BE2C (cell line): ENCODE measurements around the gene IFT43.
A peak's percentile ranks its signal among the peaks of the same experiment; 100 is the strongest.

Source experiments
- DNase-seq: peaks from one replicate; pipeline ENCODE4 v3.0.0-alpha.2; 2020
- H3K27me3 ChIP-seq: fragments of 250-450 bp; sonication (Bioruptor Pico); 2 replicates; pipeline ENCODE4 v1.5.1; 2020; ENCODE audit warnings: mild to moderate bottlenecking
- H3K36me3 ChIP-seq: fragments of 250-450 bp; sonication (Bioruptor Pico); 2 replicates; pipeline ENCODE4 v1.5.1; 2020; ENCODE audit warnings: mild to moderate bottlenecking
- H3K4me1 ChIP-seq: fragments of 250-450 bp; sonication (Bioruptor Pico); 2 replicates; pipeline ENCODE4 v1.5.1; 2020
- H3K4me3 ChIP-seq: 2 replicates; pipeline ENCODE4 v1.5.1; 2011; ENCODE audit warnings: low read depth, low read length
- H3K9me3 ChIP-seq: fragments of 250-450 bp; sonication (Bioruptor Pico); 2 replicates; pipeline ENCODE4 v1.5.1; 2020
- CTCF ChIP-seq: IDR thresholded peaks from 2 replicates; pipeline ENCODE4 v1.5.1; 2012; ENCODE audit warnings: mild to moderate bottlenecking, low read depth, low read length

IFT43 gene

DNA sequence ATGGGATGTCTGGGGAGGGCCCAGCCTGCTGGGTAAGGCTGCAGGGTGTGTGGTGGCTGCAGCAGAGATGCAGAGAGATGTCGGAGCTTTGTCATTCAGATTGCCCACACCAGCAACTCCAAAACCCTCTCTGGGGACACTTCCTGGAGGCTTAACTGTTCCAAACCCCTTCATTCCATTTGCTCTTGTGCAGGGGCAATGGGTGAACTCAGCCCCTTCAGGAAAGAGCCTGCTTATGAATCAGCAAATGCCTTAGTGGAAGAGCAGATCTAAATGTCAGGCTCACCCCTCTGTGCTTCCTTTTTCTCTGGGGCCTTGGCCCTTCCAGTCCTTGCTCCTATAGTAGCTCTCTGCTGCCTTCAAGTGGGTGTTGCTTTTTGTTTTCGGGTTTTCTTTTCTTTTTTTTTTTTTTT, 129.5 kb downstream of the IFT43 start:
- Histone ChIP-seq H3K36me3 (no peaks in the 10 kb centered on the region), H3K4me1 (peaks cover 5% of the 10 kb centered on the region), H3K9me3 (no peaks in the 10 kb centered on the region), H3K27me3 (peaks cover 14% of the 10 kb centered on the region; the same call in 1 of the 2 replicates), H3K4me3 (no peak overlapping the region)
- TF ChIP-seq CTCF: peak; percentile 13; the same call in 1 of the 2 replicates
- DNase-seq: no peak

DNA sequence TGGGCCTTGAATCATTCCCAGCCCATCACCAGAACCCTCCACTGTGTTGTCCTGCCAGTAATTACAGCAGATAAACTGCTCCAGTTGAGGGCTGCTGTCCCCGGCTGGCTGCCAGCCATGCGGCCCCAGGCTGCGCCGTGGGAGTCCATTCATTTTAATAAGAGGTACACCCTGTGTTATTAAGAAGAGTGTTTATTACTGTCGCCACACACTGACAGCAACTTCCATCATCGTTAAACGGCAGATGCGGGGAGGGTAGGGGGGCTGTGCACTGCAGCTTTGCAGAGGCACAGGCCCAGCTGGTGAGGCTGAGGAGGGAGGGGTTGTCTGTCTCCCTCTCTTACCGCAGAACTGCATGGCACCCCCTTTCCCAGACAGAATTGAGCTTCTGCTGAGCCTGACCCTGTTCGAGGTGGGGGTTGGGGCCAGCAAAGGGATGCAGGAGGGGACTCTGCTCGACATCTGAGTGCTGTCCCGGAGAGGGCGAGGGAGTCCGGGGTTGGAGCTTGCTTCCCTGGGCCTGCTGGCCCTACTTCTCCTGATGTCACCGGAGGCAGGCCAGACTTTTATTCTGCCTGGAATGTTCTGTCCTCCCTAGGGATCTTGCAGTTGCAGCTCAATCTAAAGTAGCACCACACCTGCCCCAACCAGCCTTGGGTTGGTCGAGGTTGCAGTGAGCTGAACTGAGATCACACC, 132.4 kb downstream of the IFT43 start:
- Histone ChIP-seq H3K36me3 (no peaks in the 10 kb centered on the region), H3K4me1 (peaks cover 5% of the 10 kb centered on the region), H3K4me3 (no peak overlapping the region), H3K9me3 (no peaks in the 10 kb centered on the region), H3K27me3 (peaks cover 12% of the 10 kb centered on the region; the same call in 1 of the 2 replicates)
- peak; percentile 79 for DNase-seq
- no peak for TF ChIP-seq CTCF

GRCh38 chr14:76118594-76118993, 133.0 kb downstream of the IFT43 start:
- H3K9me3 ChIP-seq: no peaks in the 10 kb centered on the region
- no peaks in the 10 kb centered on the region for H3K36me3 ChIP-seq
- H3K4me3 ChIP-seq: no peak overlapping the region
- H3K27me3 ChIP-seq: peaks cover 8% of the 10 kb centered on the region; the same call in 1 of the 2 replicates
- TF ChIP-seq CTCF: no peak
- H3K4me1 ChIP-seq: peaks cover 5% of the 10 kb centered on the region
- DNase-seq: no peak

GRCh38 chr14:76121089-76121748, 135.7 kb downstream of the IFT43 start:
- TF ChIP-seq CTCF: no peak
- Histone ChIP-seq H3K4me3 (no peak overlapping the region), H3K27me3 (no peaks in the 10 kb centered on the region; the same call in 1 of the 2 replicates), H3K36me3 (no peaks in the 10 kb centered on the region), H3K4me1 (peaks cover 5% of the 10 kb centered on the region), H3K9me3 (no peaks in the 10 kb centered on the region)
- DNase-seq: no peak

DNA sequence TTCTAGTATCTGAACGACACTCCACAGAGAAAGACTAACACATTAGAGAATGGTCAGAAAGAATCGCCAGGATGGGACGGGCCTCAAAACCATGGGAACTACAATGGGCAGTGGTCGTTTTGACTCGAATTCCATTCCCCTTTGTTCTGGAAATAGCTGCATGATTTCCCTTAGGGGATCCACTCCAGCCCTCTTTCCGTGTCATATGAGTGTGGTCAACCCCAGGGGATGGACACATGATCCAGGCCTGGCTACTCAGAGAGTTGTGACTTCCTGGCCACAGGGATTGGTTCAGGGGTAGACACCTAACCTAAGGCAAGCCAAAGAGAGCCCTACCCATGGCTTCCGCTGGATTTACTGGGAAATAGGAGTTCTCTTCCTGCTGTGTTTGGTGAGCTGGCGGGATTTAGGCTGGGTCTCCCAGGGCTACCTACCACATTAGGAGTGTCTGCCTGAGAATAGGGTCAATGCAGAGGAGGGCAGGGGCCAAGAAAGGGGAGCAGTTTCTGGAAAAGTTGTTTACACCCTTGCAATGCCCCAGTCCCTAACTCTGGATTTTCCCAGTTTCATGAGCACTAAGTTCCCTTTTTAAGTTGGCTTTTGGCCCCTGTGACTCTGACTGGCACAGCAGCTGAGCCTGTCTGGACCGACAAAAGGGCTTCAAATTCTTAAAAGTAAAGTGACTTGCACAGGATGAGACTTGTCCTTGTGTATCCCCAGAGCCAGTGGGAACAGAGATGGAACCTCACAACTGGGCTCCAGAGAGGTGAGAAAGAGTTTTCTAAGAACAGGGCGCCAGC, 138.1 kb downstream of the IFT43 start:
- Histone ChIP-seq H3K36me3 (no peaks in the 10 kb centered on the region), H3K9me3 (no peaks in the 10 kb centered on the region), H3K27me3 (peaks cover 3% of the 10 kb centered on the region; the same call in 1 of the 2 replicates), H3K4me3 (no peak overlapping the region), H3K4me1 (no peaks in the 10 kb centered on the region; the same call in 1 of the 2 replicates)
- TF ChIP-seq CTCF: no peak
- no peak for DNase-seq
